ENCODE data around the gene S100B. TPM values are rescaled to one million over a fixed set of nuclear protein-coding genes. Genes with fewer than 3 reads are reported as not detected.

Gene S100B
- total and polyA plus RNA-seq, 2 of the 13 experiments (the other 11 are each of a cell fraction or from before 2014, with no cell fraction given), result not detected

DNA sequence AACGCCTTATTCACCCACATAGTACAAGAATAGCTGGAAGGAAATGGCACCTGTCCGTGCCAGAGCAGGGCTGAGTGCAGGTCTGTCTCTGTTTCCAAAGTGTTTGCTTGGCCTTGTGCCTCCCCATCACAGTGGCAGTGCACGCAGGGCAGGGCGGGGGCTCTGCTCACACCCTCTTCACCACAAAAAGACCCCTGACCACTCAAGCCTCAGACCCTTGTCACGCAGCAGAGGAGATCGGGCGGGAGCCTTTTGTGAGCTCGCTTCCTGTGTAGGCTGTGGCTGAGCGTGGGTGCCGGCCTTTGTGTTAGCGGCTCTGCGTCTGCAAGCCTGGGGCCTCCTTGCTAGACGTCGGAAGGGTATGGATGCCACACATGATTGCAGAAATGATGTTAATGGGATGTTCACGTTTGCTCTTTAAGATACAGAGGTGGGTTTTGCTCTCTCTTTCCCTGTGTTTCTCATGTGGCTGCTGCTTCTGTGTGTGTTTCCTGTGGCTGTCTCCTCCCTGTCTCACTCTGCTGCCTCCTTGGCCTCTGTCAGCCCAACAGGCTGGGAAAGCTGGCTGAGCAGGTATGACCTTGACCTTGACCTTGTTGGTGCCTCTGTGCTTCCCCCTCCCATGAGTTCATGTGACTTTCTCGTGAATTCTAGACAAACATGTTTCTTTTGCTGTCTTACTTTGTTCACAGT lies 45.4 kb downstream of the S100B start (continued):
- TF ChIP-seq NCOR1 (IDR thresholded peaks at IDR 0.05; ENCODE audit: borderline replicate concordance, low read length) (peak; percentile 45; the same call in 1 of the 2 replicates), SKI (IDR thresholded peaks at IDR 0.05; ENCODE audit: partially characterized antibody) (peak; percentile 85), EP300 (IDR thresholded peaks at IDR 0.05; ENCODE audit: low read depth in 2 of 2, low read length in 2 of 2) (peak in 1 of 2 experiments; percentile 33; a peak in 1 of 4 replicates), EP300 (CRISPR knock-in tag; IDR thresholded peaks at IDR 0.05; ENCODE audit: borderline replicate concordance) (no peak), ZNF710 (CRISPR knock-in tag; IDR thresholded peaks at IDR 0.05; ENCODE audit: borderline replicate concordance) (no peak), KLF16 (CRISPR knock-in tag; IDR thresholded peaks at IDR 0.05) (0 out of 4 replicates have a peak, but pooled peaks of 1 of the 2 experiments have one; percentile 31), THAP11 (CRISPR knock-in tag; IDR thresholded peaks at IDR 0.05) (0 out of 2 replicates have a peak, but pooled peaks have one; percentile 19), BCL6 (CRISPR knock-in tag; IDR thresholded peaks at IDR 0.05) (peak; percentile 90), PAF1 (CRISPR knock-in tag; IDR thresholded peaks at IDR 0.05) (peak; percentile 66; the same call in 1 of the 2 replicates), SKIL (CRISPR knock-in tag; IDR thresholded peaks at IDR 0.05; ENCODE audit: borderline replicate concordance) (peak; percentile 66; the same call in 1 of the 2 replicates), HNRNPH1 (optimal IDR thresholded peaks at IDR 0.05; ENCODE audit: low read depth, low read length) (no peak), ZNF558 (CRISPR knock-in tag; IDR thresholded peaks at IDR 0.05; ENCODE audit: borderline replicate concordance) (no peak), NR2F1 (CRISPR knock-in tag; IDR thresholded peaks at IDR 0.05) (peak; percentile 80 to 85), FOXK1 (CRISPR knock-in tag; IDR thresholded peaks at IDR 0.05; ENCODE audit: borderline replicate concordance, low read depth) (0 out of 2 replicates have a peak, but pooled peaks have one; percentile 54), RXRB (CRISPR knock-in tag; IDR thresholded peaks at IDR 0.05; ENCODE audit: borderline replicate concordance) (peak; percentile 75), IRF2 (CRISPR knock-in tag; IDR thresholded peaks at IDR 0.05) (0 out of 2 replicates have a peak, but pooled peaks have one; percentile 14), SOX6 (IDR thresholded peaks at IDR 0.05) (no peak), SOX6 (CRISPR knock-in tag; IDR thresholded peaks at IDR 0.05) (peak; percentile 56; the same call in 1 of the 2 replicates), SMARCE1 (IDR thresholded peaks at IDR 0.05; ENCODE audit: borderline replicate concordance) (no peak), SALL1 (CRISPR knock-in tag; IDR thresholded peaks at IDR 0.05) (peak; percentile 51; the same call in 1 of the 2 replicates)
- TF ChIP-seq, protein P1, sequence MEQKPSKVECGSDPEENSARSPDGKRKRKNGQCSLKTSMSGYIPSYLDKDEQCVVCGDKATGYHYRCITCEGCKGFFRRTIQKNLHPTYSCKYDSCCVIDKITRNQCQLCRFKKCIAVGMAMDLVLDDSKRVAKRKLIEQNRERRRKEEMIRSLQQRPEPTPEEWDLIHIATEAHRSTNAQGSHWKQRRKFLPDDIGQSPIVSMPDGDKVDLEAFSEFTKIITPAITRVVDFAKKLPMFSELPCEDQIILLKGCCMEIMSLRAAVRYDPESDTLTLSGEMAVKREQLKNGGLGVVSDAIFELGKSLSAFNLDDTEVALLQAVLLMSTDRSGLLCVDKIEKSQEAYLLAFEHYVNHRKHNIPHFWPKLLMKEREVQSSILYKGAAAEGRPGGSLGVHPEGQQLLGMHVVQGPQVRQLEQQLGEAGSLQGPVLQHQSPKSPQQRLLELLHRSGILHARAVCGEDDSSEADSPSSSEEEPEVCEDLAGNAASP (CRISPR knock-in tag; IDR thresholded peaks at IDR 0.05; ENCODE audit: borderline replicate concordance), result peak; percentile 59; the same call in 1 of the 2 replicates
- TF ChIP-seq, protein P2, sequence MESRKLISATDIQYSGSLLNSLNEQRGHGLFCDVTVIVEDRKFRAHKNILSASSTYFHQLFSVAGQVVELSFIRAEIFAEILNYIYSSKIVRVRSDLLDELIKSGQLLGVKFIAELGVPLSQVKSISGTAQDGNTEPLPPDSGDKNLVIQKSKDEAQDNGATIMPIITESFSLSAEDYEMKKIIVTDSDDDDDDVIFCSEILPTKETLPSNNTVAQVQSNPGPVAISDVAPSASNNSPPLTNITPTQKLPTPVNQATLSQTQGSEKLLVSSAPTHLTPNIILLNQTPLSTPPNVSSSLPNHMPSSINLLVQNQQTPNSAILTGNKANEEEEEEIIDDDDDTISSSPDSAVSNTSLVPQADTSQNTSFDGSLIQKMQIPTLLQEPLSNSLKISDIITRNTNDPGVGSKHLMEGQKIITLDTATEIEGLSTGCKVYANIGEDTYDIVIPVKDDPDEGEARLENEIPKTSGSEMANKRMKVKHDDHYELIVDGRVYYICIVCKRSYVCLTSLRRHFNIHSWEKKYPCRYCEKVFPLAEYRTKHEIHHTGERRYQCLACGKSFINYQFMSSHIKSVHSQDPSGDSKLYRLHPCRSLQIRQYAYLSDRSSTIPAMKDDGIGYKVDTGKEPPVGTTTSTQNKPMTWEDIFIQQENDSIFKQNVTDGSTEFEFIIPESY (CRISPR knock-in tag; IDR thresholded peaks at IDR 0.05), result 0 out of 2 replicates have a peak, but pooled peaks have one; percentile 8

Data from HepG2 (cell line).